AML-193 (cell line): ENCODE measurements around the gene HAND2.

Source experiments
- DNase-seq, 2 experiments: peaks; one replicate each; lab custom pipeline; 2025; lab: John Stamatoyannopoulos, UW

The HAND2 gene

DNA sequence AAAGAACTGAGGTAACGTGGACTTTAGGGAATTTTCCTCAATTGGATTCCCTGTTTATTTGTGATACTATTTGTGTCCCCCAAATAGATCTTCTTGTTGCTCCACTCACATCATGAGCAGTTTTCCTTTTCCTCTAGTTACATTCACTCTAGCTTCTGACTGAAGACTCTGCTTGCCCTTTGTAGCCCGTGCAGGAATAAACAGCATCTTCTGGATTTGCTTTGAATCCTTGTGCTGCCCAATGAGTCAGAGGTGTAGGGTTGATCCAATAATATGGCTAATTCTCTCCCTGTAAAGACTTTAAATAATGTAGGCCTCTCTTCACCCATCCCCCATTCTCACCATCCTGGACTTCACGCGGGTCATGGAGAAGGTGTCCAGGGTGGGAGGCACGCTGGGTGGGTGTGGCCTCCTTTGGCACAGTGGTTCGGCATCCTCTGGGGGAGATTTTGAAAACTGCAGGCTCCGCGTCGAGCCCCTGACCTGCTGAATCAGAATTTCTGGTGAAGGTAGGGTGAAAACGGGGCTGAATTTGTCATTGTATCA lies 9.0 kb downstream of the HAND2 start:
- DNase-seq, result no peak

DNA sequence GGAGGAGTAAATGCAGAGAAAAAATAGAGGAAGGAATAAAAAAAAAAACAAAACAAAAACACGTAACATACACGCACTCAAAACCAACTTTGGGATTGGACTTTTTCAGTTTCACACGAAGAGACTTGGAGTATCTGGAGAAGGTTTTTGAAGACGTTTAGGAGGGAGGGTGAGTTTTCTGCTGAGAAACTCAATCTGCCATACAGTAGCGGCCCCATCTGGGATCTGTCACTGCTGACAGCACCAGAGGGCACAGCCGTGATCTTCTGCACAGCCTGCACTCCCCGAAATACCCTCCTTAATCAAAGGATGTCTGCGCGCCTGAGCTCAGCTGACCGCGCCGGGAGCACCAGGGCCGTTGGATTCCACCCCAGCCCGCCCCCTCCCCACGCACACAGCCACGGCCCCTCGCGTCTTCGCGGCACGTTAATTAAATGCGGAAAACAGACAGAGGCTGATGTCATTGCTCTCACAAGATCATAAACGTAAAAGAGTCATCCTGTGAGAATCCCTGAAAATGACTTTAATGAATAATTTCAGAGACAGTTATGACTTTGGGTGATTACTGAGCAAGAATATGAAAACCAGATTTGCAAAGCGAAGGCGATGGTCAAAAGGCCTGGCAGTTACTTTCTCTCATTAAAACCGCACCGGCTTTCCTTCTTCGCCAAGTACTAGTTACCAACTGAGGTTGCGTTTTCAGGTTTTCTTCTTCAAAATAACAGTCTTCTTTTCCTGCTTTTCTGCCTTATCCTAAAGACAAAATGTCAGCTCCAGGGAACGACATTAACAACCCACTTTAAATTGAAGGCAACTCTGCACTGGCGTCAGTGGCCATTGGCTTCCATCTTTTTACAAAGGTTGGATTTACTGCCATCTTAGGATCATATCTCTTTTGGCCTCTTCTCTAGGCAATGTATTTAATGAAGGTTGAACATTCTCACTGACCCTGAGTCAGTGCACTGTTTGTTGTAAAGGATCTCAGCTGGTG lies 10.6 kb downstream of the HAND2 start:
- no peak for DNase-seq

DNA sequence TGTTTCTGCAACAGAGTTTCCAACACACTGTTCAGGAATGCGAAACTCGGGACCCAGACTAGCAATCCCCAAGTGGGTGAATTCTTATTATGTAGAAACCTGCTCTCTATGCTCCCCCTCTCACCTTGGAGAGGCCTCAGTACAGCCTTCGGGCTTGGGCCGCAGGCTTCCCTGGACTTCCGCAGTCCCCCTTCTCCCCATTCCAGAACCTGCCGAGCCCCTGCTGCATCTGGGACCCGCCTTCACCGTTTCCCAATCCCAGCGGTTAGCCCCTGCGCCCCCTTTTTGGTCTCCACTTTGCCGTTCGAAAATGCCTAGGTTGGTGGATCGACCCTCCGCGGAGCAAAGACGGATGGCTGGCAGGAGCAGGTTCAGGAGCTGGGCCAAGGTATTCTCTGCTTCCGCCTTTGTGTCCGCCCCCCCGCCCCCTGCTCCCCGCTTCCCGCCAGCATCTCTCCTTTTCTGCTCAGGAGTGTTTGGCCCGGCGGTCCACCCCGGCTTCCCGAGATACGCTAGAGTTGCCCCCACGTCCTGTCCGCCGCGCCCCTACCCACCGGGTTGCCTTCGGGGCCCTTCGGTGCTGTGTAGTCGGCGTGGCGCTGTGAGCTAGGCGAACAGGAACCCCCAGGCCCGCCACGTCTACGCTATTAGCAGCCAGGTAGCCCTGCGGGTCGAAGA lies 11.5 kb downstream of the HAND2 start:
- no peak for DNase-seq

DNA sequence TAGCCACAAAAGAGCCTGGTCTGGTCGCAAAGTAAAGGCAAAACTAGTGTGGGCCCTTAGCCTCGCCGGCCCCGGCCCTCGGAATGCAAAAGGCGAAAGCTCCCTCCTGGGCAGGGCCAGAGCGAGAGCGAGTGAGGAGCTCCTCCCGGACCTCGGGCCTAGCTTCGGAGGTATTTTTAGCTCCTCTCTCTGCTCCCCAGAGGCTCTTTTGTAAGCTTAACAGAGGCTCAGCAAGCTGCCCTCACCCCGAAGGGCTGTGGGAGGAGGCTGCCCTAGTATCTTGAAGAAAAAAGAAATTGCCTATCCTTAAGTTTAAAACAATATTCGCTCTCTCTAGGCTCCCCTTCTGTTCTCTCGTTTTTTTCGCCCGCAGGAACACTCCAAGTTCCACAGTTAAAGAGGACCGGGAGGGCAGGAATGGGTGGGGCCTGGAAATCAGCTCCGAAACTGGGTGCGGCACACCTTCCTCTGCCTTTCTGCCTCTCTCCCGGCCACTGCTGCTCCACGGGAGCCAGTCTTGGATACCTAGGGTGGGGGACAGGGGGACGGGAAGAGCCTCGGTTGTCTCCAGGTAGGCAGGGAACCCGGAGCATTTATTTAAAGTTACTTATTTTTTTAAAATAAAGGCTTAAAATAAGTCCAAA lies 12.1 kb downstream of the HAND2 start:
- DNase-seq, result no peak

DNA sequence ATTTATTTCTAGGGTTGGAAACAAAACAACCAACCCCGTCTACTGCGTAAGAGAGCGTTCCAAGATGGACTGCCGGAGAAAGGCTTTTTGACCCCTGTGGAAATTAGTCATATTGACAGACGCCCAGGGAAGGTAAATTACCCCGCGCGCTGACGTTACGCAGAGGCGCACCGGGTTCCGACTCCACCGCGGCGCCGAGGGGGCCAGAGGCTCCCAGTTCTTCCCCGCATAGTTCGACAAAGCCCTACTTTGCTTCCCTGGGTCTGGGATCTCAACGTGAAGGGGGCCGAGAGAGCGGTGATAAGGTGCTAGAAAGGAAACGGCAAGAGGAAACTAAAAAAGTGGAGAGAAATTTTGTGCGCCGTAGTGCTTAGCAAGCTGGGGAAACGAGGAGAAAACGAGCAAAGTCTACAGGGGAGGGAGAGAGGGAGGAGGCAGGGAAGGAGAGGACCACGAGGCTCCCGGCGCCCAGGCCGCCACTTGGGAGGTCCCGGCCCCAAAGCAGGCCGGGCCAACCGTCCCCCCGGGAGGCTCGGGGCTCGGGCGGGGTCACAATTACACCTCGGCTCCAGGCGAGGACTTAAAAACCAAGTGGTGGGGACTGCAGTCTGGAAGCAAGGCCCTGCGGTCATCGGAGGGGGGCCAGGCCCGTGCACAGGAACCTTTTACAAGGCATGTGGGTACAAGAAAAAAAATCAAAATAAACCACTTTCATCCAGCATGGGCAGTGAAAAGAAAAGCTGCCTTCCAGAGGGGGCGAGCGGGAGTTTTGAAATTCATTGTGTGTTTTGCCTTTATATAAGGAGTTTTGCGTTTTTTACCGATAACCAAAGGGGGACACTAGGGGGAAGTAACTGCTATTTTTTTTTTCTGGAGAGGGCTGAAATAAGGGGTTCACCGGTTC lies 13.2 kb downstream of the HAND2 start:
- no peak for DNase-seq

DNA sequence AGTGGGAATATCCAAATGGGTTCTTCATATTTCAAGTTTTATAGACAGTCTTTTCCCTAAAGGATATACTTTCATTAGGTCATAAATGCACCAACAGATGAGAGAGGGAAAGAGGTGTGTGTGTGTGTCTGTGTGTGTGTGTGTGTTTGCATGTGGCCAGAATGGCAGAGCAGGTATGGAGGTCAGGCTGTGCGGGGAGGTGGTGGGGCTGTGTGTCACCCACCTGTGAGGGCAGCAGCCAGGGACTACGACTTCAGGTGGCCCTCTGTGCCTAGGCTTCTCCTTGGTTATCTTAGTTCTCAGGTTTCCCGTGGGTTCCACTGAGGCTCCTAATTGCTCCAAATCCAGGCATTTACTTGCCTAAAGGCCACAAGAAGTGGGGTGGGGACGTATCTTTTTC lies 14.6 kb downstream of the HAND2 start:
- no peak for DNase-seq

DNA sequence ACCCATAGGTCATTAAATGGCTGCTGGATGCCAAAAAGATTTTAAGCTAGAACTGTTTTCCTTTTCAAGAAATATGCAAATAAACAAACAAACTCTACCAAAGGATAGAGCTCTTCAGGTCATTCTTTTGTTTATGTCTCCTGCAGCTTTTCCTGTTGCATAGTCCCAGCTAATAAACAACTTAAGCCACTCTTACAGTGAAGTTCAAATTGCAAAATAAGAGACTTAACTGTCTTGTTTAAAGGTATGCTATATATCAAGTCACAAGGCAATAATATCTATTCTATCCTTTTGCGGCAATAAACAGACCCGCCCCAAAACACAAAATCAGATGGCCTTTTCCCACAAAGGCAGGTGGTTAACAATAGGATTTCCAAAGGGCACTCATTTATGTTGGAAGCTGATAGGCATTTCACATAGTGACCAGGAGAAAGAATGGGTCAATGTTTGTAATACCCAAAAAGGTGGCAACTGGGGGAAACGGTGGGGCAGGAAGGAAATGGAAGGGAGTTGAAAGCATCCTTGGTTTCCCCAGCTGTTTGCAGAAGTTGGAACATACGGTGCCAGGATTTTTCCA lies 15.3 kb downstream of the HAND2 start:
- no peak for DNase-seq

DNA sequence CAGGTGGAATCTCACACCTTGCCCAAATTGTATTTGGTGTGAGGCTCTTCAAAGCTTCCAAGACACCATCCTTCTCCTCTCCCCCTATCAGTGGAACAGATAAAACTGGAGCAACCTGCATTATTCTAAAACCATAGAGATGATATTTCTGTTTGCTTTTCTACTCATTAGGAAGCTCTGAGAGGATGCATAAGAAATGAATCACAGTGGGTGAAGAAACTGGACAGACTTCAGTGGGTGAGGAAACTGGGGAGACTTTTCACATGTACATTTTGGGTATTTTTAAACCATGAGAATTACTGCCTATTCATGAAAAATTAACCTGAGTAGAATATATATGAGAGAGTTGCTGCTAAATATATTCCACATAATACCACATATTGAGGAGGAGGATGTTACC lies 16.4 kb downstream of the HAND2 start:
- no peak for DNase-seq

DNA sequence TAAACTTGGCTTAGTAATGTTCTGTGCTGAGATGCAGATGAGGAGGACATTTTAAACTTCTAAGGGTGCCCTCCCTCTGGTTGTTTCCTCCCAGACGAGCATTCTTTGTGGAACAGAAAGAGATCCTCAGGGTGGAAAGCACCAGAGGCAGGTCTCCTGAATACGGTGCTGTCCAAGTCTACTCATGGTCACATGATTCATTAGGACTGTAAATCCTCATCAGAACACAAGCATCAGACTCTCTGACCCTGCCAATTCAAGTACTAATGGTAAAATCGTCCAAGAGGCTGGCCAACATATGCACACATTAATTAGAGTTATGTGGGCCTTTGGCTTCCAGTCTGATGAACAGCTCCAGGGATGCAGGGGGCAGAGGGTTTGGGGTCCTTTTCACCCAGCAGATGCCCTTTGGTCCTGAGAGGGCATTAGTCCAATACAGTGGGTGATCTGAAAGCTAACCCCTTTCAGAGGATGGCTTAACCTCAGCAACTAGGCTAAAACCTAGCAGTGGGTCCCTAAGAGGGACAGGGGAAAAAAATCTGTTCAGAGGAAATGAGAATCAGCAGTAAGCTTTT lies 18.2 kb downstream of the HAND2 start:
- DNase-seq, result no peak

DNA sequence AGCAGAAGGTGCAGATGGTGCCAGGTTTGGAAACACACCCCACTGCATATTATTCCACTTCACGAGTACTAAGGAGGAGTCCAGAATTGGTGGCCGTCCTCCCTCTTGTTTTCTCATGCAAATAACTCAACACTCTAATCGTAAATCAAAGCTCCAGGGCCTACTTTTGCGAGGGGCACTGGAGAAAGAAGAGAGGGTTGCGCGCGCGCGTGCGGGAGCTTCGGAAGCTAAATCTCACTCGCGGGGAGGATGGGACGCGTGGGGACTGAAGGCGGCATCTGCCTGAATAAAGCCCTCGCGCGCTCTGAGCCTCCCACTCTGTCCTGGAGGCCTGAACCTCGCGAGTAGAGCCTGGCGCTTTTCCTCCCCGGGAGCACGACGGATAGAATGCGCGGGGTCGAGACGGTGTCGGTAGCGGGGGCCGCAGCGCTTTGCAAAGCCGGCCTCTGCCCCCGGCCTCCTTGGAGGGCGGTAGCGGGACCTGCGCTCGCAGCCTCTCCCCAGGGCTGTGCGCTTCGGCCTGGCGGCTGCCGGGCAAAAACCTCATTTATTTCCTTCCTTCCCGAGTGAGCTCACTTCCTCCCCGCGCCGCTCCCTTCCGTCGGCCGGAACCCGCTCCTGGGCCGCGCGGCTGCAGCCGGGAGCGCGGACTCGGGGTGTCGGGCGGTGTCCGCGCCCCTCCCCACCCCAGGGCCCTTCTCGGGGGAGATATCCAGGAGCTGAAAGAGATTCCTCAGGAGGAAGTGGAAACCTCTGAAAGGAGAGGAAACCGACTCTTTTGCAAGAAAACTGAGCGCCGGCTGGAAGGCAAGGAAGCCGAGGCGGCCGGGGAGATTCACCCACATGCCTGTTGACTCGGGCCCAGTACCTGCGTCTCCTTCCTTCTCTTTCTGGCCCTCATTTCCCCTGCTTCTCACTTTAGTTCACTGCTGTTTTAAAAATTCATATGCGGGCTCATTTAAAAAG lies 20.7 kb downstream of the HAND2 start:
- no peak for DNase-seq

DNA sequence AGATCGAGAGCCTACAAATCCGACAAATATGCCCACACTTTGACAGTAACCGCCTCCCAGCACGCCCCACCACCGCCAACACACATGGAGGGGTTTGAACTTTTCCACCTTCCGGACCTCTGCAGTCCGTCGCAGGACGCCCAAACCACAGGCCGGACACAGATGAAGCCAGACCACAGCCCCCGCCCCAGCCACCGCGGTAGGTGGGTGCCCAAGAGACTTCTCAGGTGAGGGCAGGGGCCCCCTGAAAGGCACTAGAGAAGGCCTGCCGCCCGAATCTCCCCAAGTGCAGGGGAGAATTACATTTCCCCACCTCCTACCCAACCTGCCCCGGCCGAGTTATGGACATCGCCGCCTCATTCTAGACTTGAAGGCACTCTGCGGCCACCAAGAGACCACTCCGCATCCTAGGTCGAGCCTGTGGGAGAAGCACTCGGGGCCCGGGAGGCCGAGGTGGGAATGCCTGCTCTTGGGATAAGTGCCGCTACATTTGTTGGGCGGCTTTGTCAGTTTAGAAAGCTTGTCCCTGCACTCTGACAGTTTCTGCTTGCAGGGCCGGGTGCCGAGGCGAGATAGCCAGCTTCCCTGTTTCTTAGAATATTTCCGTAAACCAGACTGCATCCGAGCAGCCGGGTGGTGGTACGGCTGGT lies 21.5 kb downstream of the HAND2 start:
- no peak for DNase-seq

DNA sequence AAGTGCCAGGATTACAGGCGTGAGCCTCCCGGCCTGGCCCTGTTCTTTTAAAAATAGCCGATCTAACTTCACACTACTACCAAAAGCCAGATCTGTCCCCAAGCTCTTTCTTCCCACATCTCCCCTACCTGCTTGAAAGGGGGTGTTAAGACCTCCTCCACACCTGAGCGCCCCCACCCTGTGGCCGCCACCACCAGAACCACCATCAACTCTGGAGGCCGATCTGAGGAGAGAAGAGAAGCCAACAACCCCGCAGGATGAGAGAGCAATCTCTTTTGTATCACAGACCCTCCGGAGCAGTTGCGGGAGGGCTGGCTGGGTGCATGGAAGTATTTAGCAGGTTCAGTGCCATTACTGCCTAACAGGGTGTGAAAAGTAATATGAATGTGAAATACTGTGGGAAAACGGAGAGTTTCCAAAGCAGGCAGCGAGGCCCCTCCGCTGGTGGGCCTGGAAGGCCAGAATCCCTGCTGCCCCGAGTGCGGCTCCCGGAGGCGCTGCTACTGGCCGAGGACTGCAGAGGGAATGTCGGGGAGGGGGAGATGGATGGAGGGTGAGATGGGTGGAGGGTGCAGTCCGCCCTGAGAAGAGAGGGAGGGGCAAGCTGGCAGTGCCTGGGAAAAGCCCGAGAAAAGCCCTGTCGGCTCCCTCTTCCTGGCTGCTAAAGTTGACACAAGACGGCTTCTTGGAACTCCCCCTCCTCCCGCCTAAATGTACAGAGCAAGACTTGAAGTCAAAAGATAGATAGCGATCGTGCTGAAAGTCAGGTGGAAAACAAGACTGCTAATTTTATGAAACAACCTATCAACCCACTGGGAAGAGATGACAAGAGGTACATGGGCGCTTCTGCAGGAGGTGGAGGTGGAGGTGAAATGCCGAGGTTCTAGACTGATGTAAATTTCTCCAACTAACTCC lies 22.3 kb downstream of the HAND2 start:
- DNase-seq, result no peak

DNA sequence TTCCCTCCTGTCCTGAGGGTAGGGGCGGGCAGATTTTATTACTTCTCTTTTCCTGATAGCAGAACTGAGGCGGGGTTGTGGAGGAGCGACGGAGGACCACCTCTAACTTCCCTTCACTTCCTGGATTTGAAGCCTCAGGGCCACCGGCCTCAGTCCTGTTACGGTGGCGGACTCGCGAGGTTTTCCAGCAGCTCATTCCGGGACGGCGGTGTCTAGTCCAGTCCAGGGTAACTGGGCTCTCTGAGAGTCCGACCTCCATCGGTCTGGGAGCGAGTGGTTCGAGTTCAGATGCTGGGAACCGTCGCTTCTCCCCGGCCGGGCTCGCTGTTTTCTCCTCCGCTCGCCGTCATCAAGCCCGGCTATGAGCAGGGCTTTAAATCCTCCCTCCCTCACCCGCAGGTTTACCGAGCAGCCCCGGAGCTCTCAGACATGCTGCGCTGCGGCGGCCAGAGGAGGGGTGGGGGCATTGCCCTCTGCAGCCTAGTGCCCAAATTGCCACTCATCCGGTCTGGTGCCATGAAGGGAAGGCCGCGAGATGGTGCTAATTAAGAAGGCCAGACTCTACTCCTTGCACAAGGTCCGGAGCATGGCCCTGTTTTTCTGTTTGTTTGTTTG lies 23.3 kb downstream of the HAND2 start:
- DNase-seq, result no peak

DNA sequence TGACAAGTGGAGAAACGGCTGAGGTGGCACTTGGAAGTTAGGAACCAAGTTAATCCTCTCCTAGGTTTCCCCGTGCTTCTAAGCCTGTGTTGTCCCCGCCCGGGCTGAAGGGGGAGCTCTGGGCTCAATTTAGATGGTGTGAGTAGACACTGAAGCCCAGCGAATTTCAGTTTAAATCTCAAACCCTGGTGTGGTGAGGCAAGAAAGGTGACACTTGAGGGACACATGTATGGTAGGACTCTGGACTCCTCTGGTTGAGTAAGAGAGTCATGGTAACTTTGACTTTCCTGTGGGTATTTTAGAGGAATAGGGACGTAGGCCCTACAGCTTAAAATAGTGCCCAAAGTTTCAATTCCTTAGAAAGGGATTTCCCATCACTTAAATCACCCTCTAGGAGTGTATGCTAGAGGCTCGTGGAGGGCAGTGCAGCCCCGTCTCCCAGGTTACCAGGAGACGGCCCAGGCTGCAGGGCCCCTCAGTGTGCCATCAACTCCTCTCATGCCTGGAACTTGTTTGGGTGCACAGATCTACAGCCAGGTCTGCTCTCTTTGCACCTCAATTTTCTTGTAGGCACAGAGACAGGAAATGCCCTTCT lies 24.0 kb downstream of the HAND2 start:
- peak; percentile 43 to 52 for DNase-seq

DNA sequence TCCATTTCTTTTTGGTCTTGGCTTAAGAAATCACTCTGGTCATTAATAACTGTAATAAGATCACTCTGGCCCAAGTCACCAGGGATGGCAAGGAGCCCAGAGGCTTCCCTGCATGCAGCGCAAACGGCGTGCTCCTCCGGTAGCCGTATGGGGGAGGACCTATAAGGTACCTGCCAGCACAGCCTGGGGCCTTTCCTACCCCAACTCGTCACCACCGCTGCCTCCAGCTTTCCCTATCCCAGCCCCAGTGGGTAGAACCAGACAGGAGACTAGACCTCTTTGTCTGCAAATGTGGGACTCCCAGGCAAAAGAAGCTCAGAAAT lies 25.9 kb downstream of the HAND2 start:
- DNase-seq, result no peak

DNA sequence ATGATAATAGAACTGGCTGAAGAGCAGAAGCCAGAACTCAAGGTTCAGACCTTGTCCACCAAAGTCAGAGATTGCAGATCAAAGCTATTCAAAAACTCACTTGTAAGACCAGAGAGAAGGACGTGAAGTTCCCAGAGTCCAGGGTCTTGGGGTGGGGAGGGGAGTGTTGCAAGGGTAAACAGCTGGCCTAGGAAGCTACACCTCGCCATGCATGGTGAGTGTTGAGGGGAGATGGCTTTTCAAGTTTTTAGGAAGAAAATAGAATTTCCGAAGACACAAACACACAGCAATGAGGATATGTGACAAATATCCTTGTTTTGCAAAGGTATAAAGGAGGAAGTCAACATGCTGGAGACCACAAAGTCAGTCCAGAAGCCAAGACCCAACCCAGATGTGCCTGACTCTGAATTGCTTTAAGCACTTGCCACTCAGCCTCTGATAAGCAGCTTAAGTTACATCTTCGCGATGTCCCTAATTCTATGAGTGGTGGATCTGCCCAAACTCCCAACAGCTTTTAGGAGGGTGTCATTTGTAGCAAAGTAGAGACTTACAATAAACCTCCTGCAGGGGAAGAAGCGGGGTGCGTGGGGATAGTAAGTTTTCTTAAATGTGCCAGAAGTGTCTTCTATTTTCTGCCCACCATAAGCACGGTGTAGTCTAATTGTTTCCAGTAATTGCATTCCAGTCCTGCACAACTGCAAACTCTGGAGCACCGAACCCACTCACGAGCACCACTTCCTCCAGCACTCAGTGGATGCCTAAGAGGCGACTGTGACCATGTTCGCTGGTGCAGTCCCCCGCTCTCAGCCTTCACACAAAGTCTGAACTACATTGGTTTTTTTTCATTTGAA lies 26.5 kb downstream of the HAND2 start:
- DNase-seq, result no peak
